Mesendoderm (in vitro differentiated cells): ENCODE results near the gene ZBTB7C.

Experiments
- DNase-seq: peaks from one replicate; pipeline ENCODE4 v3.0.0; 2013
- H2AK5ac ChIP-seq: 2 replicates; pipeline ENCODE4 v1.6.1; 2013; ENCODE audit warnings: low read length, inconsistent platforms
- H2BK120ac ChIP-seq: 2 replicates; pipeline ENCODE4 v1.6.1; 2013; ENCODE audit warnings: low read depth, mild to moderate bottlenecking, low read length, moderate library complexity, mixed read lengths
- H2BK15ac ChIP-seq: replicated peaks from 2 replicates; pipeline ENCODE4 v1.6.1; 2013; ENCODE audit warnings: low read depth, mild to moderate bottlenecking, moderate library complexity
- H2BK5ac ChIP-seq: 2 replicates; pipeline ENCODE4 v1.6.1; 2013; ENCODE audit warnings: low read length, inconsistent platforms
- H3K18ac ChIP-seq: 2 replicates; pipeline ENCODE4 v1.6.1; 2013; ENCODE audit warnings: mild to moderate bottlenecking, low read length, mixed read lengths
- H3K23ac ChIP-seq: one replicate; pipeline ENCODE4 v1.6.1; 2013; ENCODE audit warnings: low read length
- H3K27ac ChIP-seq: 2 replicates; pipeline ENCODE4 v1.5.1; 2013; ENCODE audit warnings: low read depth, mild to moderate bottlenecking, inconsistent platforms, low read length, moderate library complexity
- H3K27me3 ChIP-seq: 2 replicates; pipeline ENCODE4 v1.6.1; 2013; ENCODE audit warnings: low read length, control low read depth, mild to moderate bottlenecking, inconsistent platforms; ENCODE audit not compliant: insufficient read depth, poor library complexity
- H3K36me3 ChIP-seq: 2 replicates; pipeline ENCODE4 v1.6.1; 2013; ENCODE audit warnings: low read length, inconsistent platforms; ENCODE audit not compliant: control insufficient read depth, insufficient read depth
- H3K4ac ChIP-seq: one replicate; pipeline ENCODE4 v1.6.1; 2013; ENCODE audit warnings: low read depth, mild to moderate bottlenecking, low read length, moderate library complexity
- H3K4me1 ChIP-seq: 2 replicates; pipeline ENCODE4 v1.6.1; 2013; ENCODE audit warnings: low read depth, low read length, inconsistent platforms; ENCODE audit not compliant: control insufficient read depth
- H3K4me2 ChIP-seq: 2 replicates; pipeline ENCODE4 v1.6.1; 2013; ENCODE audit warnings: low read length
- H3K4me3 ChIP-seq: 2 replicates; pipeline ENCODE4 v1.5.1; 2013; ENCODE audit warnings: mild to moderate bottlenecking, low read length
- H3K56ac ChIP-seq: one replicate; pipeline ENCODE4 v1.6.1; 2013; ENCODE audit warnings: low read length
- H3K79me1 ChIP-seq: 2 replicates; pipeline ENCODE4 v1.6.1; 2013; ENCODE audit warnings: low read length, inconsistent platforms
- H3K79me2 ChIP-seq: 2 replicates; pipeline ENCODE4 v1.6.1; 2013; ENCODE audit warnings: mild to moderate bottlenecking, low read length; ENCODE audit not compliant: control insufficient read depth, insufficient read depth
- H3K9ac ChIP-seq: 2 replicates; pipeline ENCODE4 v1.6.1; 2013; ENCODE audit warnings: low read length, inconsistent platforms
- H4K5ac ChIP-seq: one replicate; pipeline ENCODE4 v1.6.1; 2013; ENCODE audit warnings: low read length
- H4K8ac ChIP-seq: one replicate; pipeline ENCODE4 v1.6.1; 2013; ENCODE audit warnings: low read depth, mild to moderate bottlenecking, control low read depth, low read length, moderate library complexity
- WGBS: extraction: QIAGEN DNeasy Blood & Tissue Kit; methylation state at CpG from one replicate; pipeline ENCODE4 v1.1.7; 2013; ENCODE audit warnings: low lambda C conversion rate, missing lambda C conversion rate; ENCODE audit not compliant: insufficient coverage; ENCODE audit errors: extremely low coverage; 5-methylcytosine and 5-hydroxymethylcytosine counted together

The ZBTB7C gene

GRCh38 chr18:48079885-48080284 is 329.3 kb downstream of the ZBTB7C start:
- Histone ChIP-seq H4K8ac (no peak overlapping the region), H3K79me2 (no peaks in the 10 kb centered on the region), H4K5ac (no peak overlapping the region), H3K27ac (no peak overlapping the region), H3K9ac (no peak overlapping the region), H2BK120ac (no peak overlapping the region), H3K56ac (no peak overlapping the region), H3K4me2 (no peak overlapping the region), H3K18ac (no peak overlapping the region), H3K4me1 (no peaks in the 10 kb centered on the region), H2BK15ac (no peak overlapping the region), H3K79me1 (no peaks in the 10 kb centered on the region), H3K4ac (no peak overlapping the region), H3K36me3 (no peaks in the 10 kb centered on the region), H3K27me3 (no peaks in the 10 kb centered on the region), H2BK5ac (no peak overlapping the region), H3K4me3 (no peak overlapping the region), H3K23ac (no peak overlapping the region), H2AK5ac (no peak overlapping the region)
- WGBS = no CpG with 5 or more reads among the region's 5 CpGs
- no peak for DNase-seq

GRCh38 chr18:48078448-48078847 is 330.7 kb downstream of the ZBTB7C start:
- no peak overlapping the region for H3K4ac ChIP-seq
- WGBS = no CpG with 5 or more reads among the region's 4 CpGs
- H3K36me3 ChIP-seq = no peaks in the 10 kb centered on the region
- no peaks in the 10 kb centered on the region for H3K79me2 ChIP-seq
- H3K79me1 ChIP-seq = no peaks in the 10 kb centered on the region
- no peak for DNase-seq
- no peak overlapping the region for H2BK15ac ChIP-seq
- H4K8ac ChIP-seq = no peak overlapping the region
- H2BK5ac ChIP-seq = no peak overlapping the region
- no peak overlapping the region for H3K56ac ChIP-seq
- no peak overlapping the region for H3K27ac ChIP-seq
- no peak overlapping the region for H3K4me2 ChIP-seq
- no peak overlapping the region for H3K4me3 ChIP-seq
- no peak overlapping the region for H2BK120ac ChIP-seq
- no peaks in the 10 kb centered on the region for H3K27me3 ChIP-seq
- H3K18ac ChIP-seq = no peak overlapping the region
- no peak overlapping the region for H3K23ac ChIP-seq
- H3K4me1 ChIP-seq = no peaks in the 10 kb centered on the region
- H4K5ac ChIP-seq = no peak overlapping the region
- no peak overlapping the region for H2AK5ac ChIP-seq
- no peak overlapping the region for H3K9ac ChIP-seq

- no peak overlapping the region for H3K27ac ChIP-seq
- no peak overlapping the region for H3K23ac ChIP-seq
- H4K8ac ChIP-seq = no peak overlapping the region
- H3K36me3 ChIP-seq = no peaks in the 10 kb centered on the region
- no peak overlapping the region for H3K56ac ChIP-seq
- no CpG with 5 or more reads among the region's 8 CpGs for WGBS
- peaks cover 3% of the 10 kb centered on the region for H3K4me1 ChIP-seq
- no peak overlapping the region for H4K5ac ChIP-seq
- no peak overlapping the region for H3K9ac ChIP-seq
- no peak overlapping the region for H3K4me3 ChIP-seq
- DNase-seq = no peak
- H3K79me2 ChIP-seq = no peaks in the 10 kb centered on the region
- no peak overlapping the region for H3K4ac ChIP-seq
- H2BK15ac ChIP-seq = no peak overlapping the region
- no peaks in the 10 kb centered on the region for H3K79me1 ChIP-seq
- H2AK5ac ChIP-seq = no peak overlapping the region
- H2BK5ac ChIP-seq = no peak overlapping the region
- no peaks in the 10 kb centered on the region for H3K27me3 ChIP-seq
- H3K18ac ChIP-seq = no peak overlapping the region
- no peak overlapping the region for H3K4me2 ChIP-seq
- no peak overlapping the region for H2BK120ac ChIP-seq
Measured at GRCh38 chr18:48077291-48077690, 331.9 kb downstream of the ZBTB7C start.

- no peak for DNase-seq
- no peaks in the 10 kb centered on the region for H3K79me1 ChIP-seq
- no peak overlapping the region for H3K4me3 ChIP-seq
- no peak overlapping the region for H4K5ac ChIP-seq
- no peaks in the 10 kb centered on the region for H3K79me2 ChIP-seq
- no peak overlapping the region for H2BK15ac ChIP-seq
- H3K4ac ChIP-seq = no peak overlapping the region
- no peak overlapping the region for H2AK5ac ChIP-seq
- no peak overlapping the region for H2BK5ac ChIP-seq
- peaks cover 3% of the 10 kb centered on the region for H3K4me1 ChIP-seq
- no peak overlapping the region for H3K4me2 ChIP-seq
- no peaks in the 10 kb centered on the region for H3K27me3 ChIP-seq
- WGBS = no CpG with 5 or more reads among the region's 2 CpGs
- H3K36me3 ChIP-seq = no peaks in the 10 kb centered on the region
- H3K56ac ChIP-seq = no peak overlapping the region
- no peak overlapping the region for H3K27ac ChIP-seq
- no peak overlapping the region for H3K23ac ChIP-seq
- H3K18ac ChIP-seq = no peak overlapping the region
- no peak overlapping the region for H2BK120ac ChIP-seq
- no peak overlapping the region for H4K8ac ChIP-seq
- H3K9ac ChIP-seq = no peak overlapping the region
Measured at GRCh38 chr18:48076461-48076860, 332.7 kb downstream of the ZBTB7C start.

DNA sequence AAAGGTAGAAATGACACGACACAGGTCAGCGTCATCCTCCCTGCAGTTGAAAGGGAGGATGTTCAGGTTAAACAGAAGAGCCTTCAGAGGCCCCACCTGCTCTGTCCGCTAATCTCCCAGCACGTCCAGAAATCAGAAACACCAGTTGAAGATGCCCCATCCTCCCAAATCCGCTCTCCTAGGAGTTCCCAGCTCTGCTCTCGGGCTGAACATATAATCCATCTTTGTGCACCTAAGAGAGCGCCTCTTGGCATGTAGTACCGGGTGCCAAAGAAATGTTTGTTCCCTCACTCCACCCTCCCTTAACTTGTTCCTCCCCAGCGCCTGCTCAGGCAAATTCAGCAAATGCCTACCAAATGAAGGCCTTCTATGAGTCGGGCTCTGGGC is 333.5 kb downstream of the ZBTB7C start:
- H3K27me3 ChIP-seq = no peaks in the 10 kb centered on the region
- DNase-seq = no peak
- no peak overlapping the region for H2BK120ac ChIP-seq
- H3K4me1 ChIP-seq = peaks cover 3% of the 10 kb centered on the region
- H3K36me3 ChIP-seq = no peaks in the 10 kb centered on the region
- H3K18ac ChIP-seq = no peak overlapping the region
- no peaks in the 10 kb centered on the region for H3K79me2 ChIP-seq
- H3K56ac ChIP-seq = no peak overlapping the region
- no CpG with 5 or more reads among the region's 10 CpGs for WGBS
- no peak overlapping the region for H2AK5ac ChIP-seq
- H4K8ac ChIP-seq = no peak overlapping the region
- no peak overlapping the region for H3K4me2 ChIP-seq
- H3K4ac ChIP-seq = no peak overlapping the region
- H3K27ac ChIP-seq = no peak overlapping the region
- H3K23ac ChIP-seq = no peak overlapping the region
- no peak overlapping the region for H3K4me3 ChIP-seq
- H2BK15ac ChIP-seq = no peak overlapping the region
- no peaks in the 10 kb centered on the region for H3K79me1 ChIP-seq
- no peak overlapping the region for H2BK5ac ChIP-seq
- no peak overlapping the region for H3K9ac ChIP-seq
- no peak overlapping the region for H4K5ac ChIP-seq

DNA sequence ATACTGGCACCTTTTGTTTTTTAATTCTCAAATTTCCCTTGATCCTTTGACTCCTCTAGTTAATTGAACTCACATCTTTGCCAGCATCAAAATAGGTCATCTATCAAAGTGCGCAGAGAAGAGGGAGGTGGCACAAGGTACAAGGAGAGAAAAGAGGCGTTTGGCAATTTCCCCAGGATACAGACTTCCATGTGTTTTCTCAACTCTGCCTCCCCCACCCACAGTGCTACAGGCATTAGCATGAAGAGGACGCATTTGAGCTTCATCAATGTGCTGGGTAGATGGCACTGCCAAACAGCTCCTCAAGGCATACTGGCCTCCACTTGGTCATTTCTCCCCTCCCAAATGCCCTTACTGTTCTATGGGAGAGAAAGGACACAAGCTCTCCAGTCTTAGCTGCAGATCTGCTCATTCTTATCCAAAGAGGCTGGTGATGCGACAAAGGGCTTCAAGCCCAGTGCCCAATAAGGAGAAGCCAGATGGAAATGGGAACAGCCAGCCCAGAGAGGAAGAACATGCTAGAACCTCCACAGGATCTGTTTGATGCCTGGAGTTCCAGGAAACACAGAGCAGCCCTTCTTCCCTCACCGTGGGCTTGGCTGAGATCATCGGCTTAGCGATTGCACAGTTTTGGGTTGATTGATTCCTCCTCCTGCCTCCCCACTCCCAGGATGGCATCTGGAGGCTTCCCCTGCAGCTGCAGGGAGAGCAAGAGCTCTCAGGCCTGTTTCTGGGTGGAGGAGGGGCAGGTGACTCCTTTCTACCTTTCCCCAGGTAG is 334.1 kb downstream of the ZBTB7C start:
- Histone ChIP-seq H3K36me3 (no peaks in the 10 kb centered on the region), H2BK120ac (no peak overlapping the region), H4K8ac (no peak overlapping the region), H3K4me1 (peaks cover 3% of the 10 kb centered on the region), H3K27me3 (no peaks in the 10 kb centered on the region), H3K79me1 (no peaks in the 10 kb centered on the region), H3K23ac (no peak overlapping the region), H3K27ac (no peak overlapping the region), H2BK5ac (no peak overlapping the region), H3K4me3 (no peak overlapping the region), H3K79me2 (no peaks in the 10 kb centered on the region), H3K9ac (no peak overlapping the region), H2BK15ac (no peak overlapping the region), H4K5ac (no peak overlapping the region), H2AK5ac (no peak overlapping the region), H3K4ac (no peak overlapping the region), H3K18ac (no peak overlapping the region), H3K4me2 (no peak overlapping the region), H3K56ac (no peak overlapping the region)
- DNase-seq = no peak
- WGBS = no CpG with 5 or more reads among the region's 7 CpGs
